Activated CD8-positive, alpha-beta memory T cell treated with anti-CD3 and anti-CD28 coated beads for 1 hour (primary cell): ENCODE data around the gene PDYN.

ENCODE experiments used
- DNase-seq, 2 donors: peaks; one replicate each; pipeline ENCODE4 v3.0.0-alpha.2; 2020; ENCODE audit warnings: low read depth in 1 of 2; ENCODE audit errors: extremely low read depth in 1 of 2

Gene PDYN

GRCh38 chr20:1935696-1936366 lies 58.0 kb downstream of the PDYN start:
- no peak for DNase-seq

GRCh38 chr20:1934721-1935573 lies 58.9 kb downstream of the PDYN start:
- DNase-seq = no peak

GRCh38 chr20:1934156-1934555 lies 59.7 kb downstream of the PDYN start:
- DNase-seq = no peak

- no peak for DNase-seq
Measured at GRCh38 chr20:1933465-1933870, 60.4 kb downstream of the PDYN start.

- no peak for DNase-seq
Measured at GRCh38 chr20:1932971-1933370, 60.9 kb downstream of the PDYN start.

- DNase-seq = no peak
Measured at GRCh38 chr20:1931830-1932229, 62.0 kb downstream of the PDYN start.

- DNase-seq = no peak
Measured at GRCh38 chr20:1930165-1930564, 63.7 kb downstream of the PDYN start.

- no peak for DNase-seq
Measured at GRCh38 chr20:1929460-1929859, 64.4 kb downstream of the PDYN start.

- no peak for DNase-seq
Measured at GRCh38 chr20:1928782-1929181, 65.1 kb downstream of the PDYN start.
